NT2/D1 (cell line): ENCODE measurements around the gene CCDC184.

Source experiments
- SUZ12 ChIP-seq: IDR thresholded peaks from 2 replicates; pipeline ENCODE4 v1.6.1; 2011; ENCODE audit not compliant: insufficient read length, insufficient read depth; ENCODE audit errors: extremely low read depth
- ZNF274 ChIP-seq: IDR thresholded peaks from 2 replicates; pipeline ENCODE4 v1.6.1; 2011; ENCODE audit warnings: mild to moderate bottlenecking, low read depth, low read length

- TF ChIP-seq SUZ12: no peak
- TF ChIP-seq ZNF274: no peak
Measured at GRCh38 chr12:48202766-48203165, 19.3 kb downstream of the CCDC184 start.
